Gastroesophageal sphincter (tissue), 4 donors: ENCODE data around the gene ETFA. TPM values are rescaled to one million over a fixed set of nuclear protein-coding genes. Genes with fewer than 3 reads are reported as not detected.

Source experiments
- ATAC-seq: fragments of 150-250 bp; one replicate; pipeline ENCODE4 v1.9.1; 2016; ENCODE audit warnings: mild to moderate bottlenecking, moderate library complexity
- H3K27ac ChIP-seq, 4 donors: fragments of 200-600 bp; sonication (generic) in 3 of 4; 1 replicate in 3 of 4; 2 replicates in 1 of 4; pipeline ENCODE4 v1.5.1; 2016 to 2019
- H3K27me3 ChIP-seq: fragments of 200-600 bp; sonication (generic); one replicate; pipeline ENCODE4 v1.5.1; 2019
- H3K36me3 ChIP-seq, 2 donors: fragments of 200-600 bp; sonication (generic); one replicate each; pipeline ENCODE4 v1.5.1; 2019; ENCODE audit warnings: control low read depth in 1 of 2
- H3K4me1 ChIP-seq, 3 donors: fragments of 200-600 bp; sonication (generic); 1 replicate in 2 of 3; 2 replicates in 1 of 3; pipeline ENCODE4 v1.5.1; 2016 to 2019; ENCODE audit warnings: control low read depth in 2 of 3
- H3K4me3 ChIP-seq, 2 donors: fragments of 200-600 bp; sonication (generic); one replicate each; pipeline ENCODE4 v1.5.1; 2019; ENCODE audit warnings: mild to moderate bottlenecking in 1 of 2, moderate library complexity in 1 of 2
- H3K9me3 ChIP-seq, 3 donors: fragments of 200-600 bp; sonication (generic); one replicate each; pipeline ENCODE4 v1.5.1; 2017 to 2019; ENCODE audit warnings: control low read depth in 2 of 3
- EP300 ChIP-seq: sonication (generic); formaldehyde crosslinking; IDR thresholded peaks from one replicate; pipeline ENCODE4 v1.6.1; 2017; ENCODE audit warnings: antibody characterized with exemption, mild to moderate bottlenecking
- POLR2A ChIP-seq, 2 donors: fragments of 450-650 bp; IDR thresholded peaks; one replicate each; pipeline ENCODE4 v1.6.1; 2017; ENCODE audit warnings: antibody characterized with exemption in 2 of 2, mild to moderate bottlenecking in 2 of 2, moderate library complexity in 1 of 2
- POLR2AphosphoS5 ChIP-seq: sonication (generic); formaldehyde crosslinking; IDR thresholded peaks from one replicate; pipeline ENCODE4 v1.6.1; 2017; ENCODE audit warnings: antibody characterized with exemption
- WGBS, 2 donors: methylation state at CpG; one replicate each; pipeline ENCODE4 v1.1.5; 2018; ENCODE audit warnings: low coverage in 1 of 2; 5-methylcytosine and 5-hydroxymethylcytosine counted together
- total RNA-seq, 4 donors: library from RNA; depleted of rRNA; stranded (reverse); fragments of >200 nt; gene quantifications; one replicate each; pipeline ENCODE4 v1.1.0, GENCODE V29; 2016
- TF ChIP-seq, protein P1 (sequence below), 4 experiments: fragments of 200-600 bp in 2 of 4; fragments of 450-650 bp in 2 of 4; sonication (generic) in 1 of 4; IDR thresholded peaks; one replicate each; pipeline ENCODE4 v1.5.1; 2017 to 2019; ENCODE audit warnings: antibody characterized with exemption in 4 of 4, mild to moderate bottlenecking in 2 of 4, moderate library complexity in 2 of 4

ETFA gene
- total RNA-seq, 4 donors from 2014 or later = 113 to 168 (median 137) TPM

DNA sequence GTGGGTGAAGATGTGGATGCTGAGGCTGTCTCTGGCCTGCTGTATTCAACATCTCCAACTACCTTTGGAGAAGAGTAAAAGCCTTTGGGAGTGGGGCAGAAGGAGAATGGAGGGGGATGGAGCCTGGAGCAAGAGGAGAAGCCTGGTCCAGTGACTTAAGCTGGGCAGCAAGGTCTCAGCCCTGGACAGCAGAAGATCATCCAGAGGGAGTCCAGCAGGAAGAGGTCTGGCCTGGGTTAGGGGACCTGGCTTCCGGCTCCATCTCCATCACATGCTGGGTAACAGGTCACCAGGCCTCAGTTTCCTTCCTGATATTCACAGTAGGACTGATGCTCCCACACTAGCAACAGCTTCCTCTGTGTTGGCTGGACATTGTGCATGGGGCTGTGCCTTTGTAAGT, 21.5 kb upstream of the ETFA start:
- no peak for ATAC-seq
- Histone ChIP-seq H3K4me1 (peaks cover 0 to 29% (median 3%) of the 10 kb centered on the region in 3 donors), H3K4me3 (no peak overlapping the region), H3K9me3 (no peaks in the 10 kb centered on the region), H3K27me3 (peaks cover 60% of the 10 kb centered on the region), H3K36me3 (no peaks in the 10 kb centered on the region), H3K27ac (no peak overlapping the region)
- TF ChIP-seq POLR2A (IDR thresholded peaks at IDR 0.05) = no peak
- TF ChIP-seq, protein P1, sequence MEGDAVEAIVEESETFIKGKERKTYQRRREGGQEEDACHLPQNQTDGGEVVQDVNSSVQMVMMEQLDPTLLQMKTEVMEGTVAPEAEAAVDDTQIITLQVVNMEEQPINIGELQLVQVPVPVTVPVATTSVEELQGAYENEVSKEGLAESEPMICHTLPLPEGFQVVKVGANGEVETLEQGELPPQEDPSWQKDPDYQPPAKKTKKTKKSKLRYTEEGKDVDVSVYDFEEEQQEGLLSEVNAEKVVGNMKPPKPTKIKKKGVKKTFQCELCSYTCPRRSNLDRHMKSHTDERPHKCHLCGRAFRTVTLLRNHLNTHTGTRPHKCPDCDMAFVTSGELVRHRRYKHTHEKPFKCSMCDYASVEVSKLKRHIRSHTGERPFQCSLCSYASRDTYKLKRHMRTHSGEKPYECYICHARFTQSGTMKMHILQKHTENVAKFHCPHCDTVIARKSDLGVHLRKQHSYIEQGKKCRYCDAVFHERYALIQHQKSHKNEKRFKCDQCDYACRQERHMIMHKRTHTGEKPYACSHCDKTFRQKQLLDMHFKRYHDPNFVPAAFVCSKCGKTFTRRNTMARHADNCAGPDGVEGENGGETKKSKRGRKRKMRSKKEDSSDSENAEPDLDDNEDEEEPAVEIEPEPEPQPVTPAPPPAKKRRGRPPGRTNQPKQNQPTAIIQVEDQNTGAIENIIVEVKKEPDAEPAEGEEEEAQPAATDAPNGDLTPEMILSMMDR (IDR thresholded peaks at IDR 0.05) = no peak
- TF ChIP-seq EP300 = no peak
- TF ChIP-seq POLR2AphosphoS5 = no peak
- WGBS, 2 donors = 80% methylated on average over 1 of the region's 1 CpG; no CpG with 5 or more reads in 1 of the 2 donors

DNA sequence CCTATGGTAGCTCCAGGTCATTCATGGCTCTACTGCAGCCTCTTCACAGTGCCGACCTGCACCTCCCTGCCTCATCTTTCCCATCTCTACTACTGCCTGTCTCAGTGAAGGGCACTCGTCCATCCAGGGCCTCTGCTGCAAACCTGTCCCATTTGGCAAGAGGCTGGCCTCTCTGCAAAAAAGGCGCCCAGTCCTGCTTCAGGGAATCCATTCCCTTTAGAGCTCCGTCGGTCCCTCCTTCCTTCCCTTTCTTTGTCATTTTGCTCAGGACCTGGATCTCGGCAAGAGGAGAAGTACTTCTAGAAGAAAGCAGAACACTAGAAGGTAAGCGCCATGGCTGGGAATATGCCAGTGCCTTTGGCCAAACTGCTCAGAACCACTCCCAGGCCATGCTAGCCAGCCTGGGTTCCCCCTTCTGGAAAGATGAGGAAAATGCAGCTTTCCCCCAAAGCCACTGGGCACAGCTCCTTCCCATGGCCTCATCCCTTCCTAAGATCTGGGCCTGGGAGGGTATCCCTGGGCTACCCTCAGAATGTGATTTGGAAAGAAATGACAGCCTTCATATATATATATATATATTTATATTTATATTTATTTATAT, 18.9 kb upstream of the ETFA start:
- peak; percentile 81 for ATAC-seq
- 64 to 73% methylated on average over 3 to 4 of the region's 7 CpGs for WGBS, 2 donors
- no peak overlapping the region for H3K4me3 ChIP-seq
- H3K4me1 ChIP-seq = peaks cover 0 to 3% (median 0%) of the 10 kb centered on the region in 3 donors
- H3K27me3 ChIP-seq = peaks cover 60% of the 10 kb centered on the region
- H3K27ac ChIP-seq = no peak overlapping the region
- no peaks in the 10 kb centered on the region for H3K36me3 ChIP-seq
- TF ChIP-seq, protein P1 (IDR thresholded peaks at IDR 0.05) = peak in 3 of 4 experiments; percentile 27 to 67 (median 39)
- no peak for TF ChIP-seq POLR2A (IDR thresholded peaks at IDR 0.05)
- H3K9me3 ChIP-seq = no peaks in the 10 kb centered on the region

DNA sequence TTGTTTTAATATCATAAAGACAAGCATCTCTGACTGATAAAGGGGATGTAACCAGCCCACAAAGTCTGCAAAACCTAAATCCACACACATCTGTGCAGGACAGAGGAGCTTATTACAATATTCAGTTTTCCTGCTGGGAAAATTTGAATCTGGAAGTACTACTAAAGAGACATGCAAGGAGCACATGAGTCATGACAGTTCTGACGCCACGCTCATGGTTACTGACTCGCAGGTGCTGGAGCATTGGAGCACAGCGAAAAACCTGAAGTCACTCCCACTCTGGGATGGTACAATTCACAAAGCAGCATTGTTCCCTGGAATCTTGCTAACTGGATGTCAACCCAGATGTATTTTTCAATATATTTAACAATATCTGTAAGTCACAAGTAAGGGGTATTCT, 17.7 kb upstream of the ETFA start:
- Histone ChIP-seq H3K4me3 (no peak overlapping the region), H3K27ac (no peak overlapping the region), H3K9me3 (no peaks in the 10 kb centered on the region), H3K27me3 (peaks cover 51% of the 10 kb centered on the region), H3K4me1 (no peaks in the 10 kb centered on the region), H3K36me3 (no peaks in the 10 kb centered on the region)
- ATAC-seq = no peak
- TF ChIP-seq EP300 (no peak), POLR2A (IDR thresholded peaks at IDR 0.05) (no peak), POLR2AphosphoS5 (no peak)
- TF ChIP-seq, protein P1 (IDR thresholded peaks at IDR 0.05) = no peak
- WGBS, 2 donors = 71 to 88% methylated on average over 3 to 4 of the region's 4 CpGs

DNA sequence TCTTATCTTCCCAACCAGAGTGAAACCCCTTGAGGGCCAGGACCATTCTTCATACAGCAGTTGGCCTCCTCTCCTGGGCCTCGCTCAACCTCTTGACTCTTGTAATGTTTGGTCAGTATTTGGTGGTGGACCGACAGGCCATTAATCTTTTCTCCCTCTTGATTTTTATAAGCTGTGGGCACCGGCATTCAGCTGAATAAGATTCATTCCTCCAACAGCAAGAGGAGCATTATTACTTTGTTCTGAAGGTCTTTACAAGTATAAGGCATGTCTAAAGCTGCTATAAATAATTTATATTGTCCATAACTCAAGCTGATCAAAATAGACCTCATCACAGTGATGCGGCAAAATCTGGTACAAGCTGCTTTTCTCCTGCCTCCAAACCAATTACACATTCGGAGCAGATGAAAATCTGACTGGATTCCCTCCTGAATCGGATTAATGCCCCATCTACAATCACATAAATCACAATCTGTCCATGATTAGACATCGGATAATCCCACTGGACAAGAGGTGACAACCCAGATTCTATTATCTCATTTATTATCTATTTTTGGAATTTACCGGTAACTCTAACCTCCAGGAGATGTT, 16.9 kb upstream of the ETFA start:
- TF ChIP-seq POLR2AphosphoS5 = no peak
- no peak for TF ChIP-seq POLR2A (IDR thresholded peaks at IDR 0.05)
- TF ChIP-seq, protein P1 (IDR thresholded peaks at IDR 0.05) = no peak
- TF ChIP-seq EP300 = no peak
- no peaks in the 10 kb centered on the region for H3K9me3 ChIP-seq
- peaks cover 51% of the 10 kb centered on the region for H3K27me3 ChIP-seq
- H3K4me3 ChIP-seq = no peak overlapping the region
- 76 to 88% methylated on average over 7 to 8 of the region's 8 CpGs for WGBS, 2 donors
- H3K36me3 ChIP-seq = no peaks in the 10 kb centered on the region
- no peak overlapping the region for H3K27ac ChIP-seq
- no peak for ATAC-seq
- H3K4me1 ChIP-seq = no peaks in the 10 kb centered on the region
